Smooth muscle cell of the brain vasculature (primary cell): ENCODE data around the gene LEMD1.
"Not testable (repeated sequence)": the region's sequence is repeated elsewhere in the genome, so short reads cannot be mapped to it uniquely, and the experiment has no call there.

Experiments
- DNase-seq: peaks from one replicate; pipeline ENCODE4 v3.0.0-alpha.2; 2012; ENCODE audit warnings: low read depth, low spot score

LEMD1 gene

GRCh38 chr1:205429762-205430695 lies 8.2 kb upstream of the LEMD1 start:
- no peak for DNase-seq

- DNase-seq: no peak
Observed at GRCh38 chr1:205424901-205425600, 3.2 kb upstream of the LEMD1 start.

GRCh38 chr1:205423814-205424399 lies 2.1 kb upstream of the LEMD1 start:
- DNase-seq: no peak

GRCh38 chr1:205422993-205423642 lies 1.3 kb upstream of the LEMD1 start:
- no peak for DNase-seq

- DNase-seq: no peak
Observed at GRCh38 chr1:205420938-205421337, 918 bp downstream of the LEMD1 start.

GRCh38 chr1:205417870-205418635 lies 3.8 kb downstream of the LEMD1 start:
- no peak for DNase-seq

GRCh38 chr1:205416322-205416721 lies 5.5 kb downstream of the LEMD1 start:
- DNase-seq: no peak

- DNase-seq: no peak
Observed at GRCh38 chr1:205410581-205411298, 11.1 kb downstream of the LEMD1 start.

- no peak for DNase-seq
Observed at GRCh38 chr1:205407970-205408369, 13.9 kb downstream of the LEMD1 start.

- DNase-seq: not testable (repeated sequence)
Observed at GRCh38 chr1:205406252-205406651, 15.6 kb downstream of the LEMD1 start.

GRCh38 chr1:205404484-205404883 lies 17.4 kb downstream of the LEMD1 start:
- DNase-seq: not testable (repeated sequence)

- DNase-seq: no peak
Observed at GRCh38 chr1:205398586-205398985, 23.3 kb downstream of the LEMD1 start.

- DNase-seq: no peak
Observed at GRCh38 chr1:205396967-205397616, 24.8 kb downstream of the LEMD1 start.

- DNase-seq: no peak
Observed at GRCh38 chr1:205395616-205396015, 26.2 kb downstream of the LEMD1 start.

GRCh38 chr1:205392650-205393049 lies 29.2 kb downstream of the LEMD1 start:
- no peak for DNase-seq

- no peak for DNase-seq
Observed at GRCh38 chr1:205391386-205391785, 30.5 kb downstream of the LEMD1 start.

GRCh38 chr1:205387845-205388244 lies 34.0 kb downstream of the LEMD1 start:
- DNase-seq: no peak

- not testable (repeated sequence) for DNase-seq
Observed at GRCh38 chr1:205382990-205383389, 38.9 kb downstream of the LEMD1 start.

GRCh38 chr1:205382561-205382960 lies 39.3 kb downstream of the LEMD1 start:
- no peak for DNase-seq

- no peak for DNase-seq
Observed at GRCh38 chr1:205381305-205381704, 40.6 kb downstream of the LEMD1 start.
